GM12865 (cell line): Measurements from ENCODE around the gene CIDEA.

Source experiments
- DNase-seq: peaks from one replicate; pipeline ENCODE4 v3.0.0; 2010; ENCODE audit warnings: low read depth
- H3K4me3 ChIP-seq: 2 replicates; pipeline ENCODE4 v1.5.1; 2011; ENCODE audit warnings: mild to moderate bottlenecking, low read depth, low read length, control low read depth
- CTCF ChIP-seq: IDR thresholded peaks from 2 replicates; pipeline ENCODE4 v1.5.1; 2011; ENCODE audit warnings: low read length, control low read depth, low read depth, inconsistent platforms; ENCODE audit not compliant: insufficient read depth; ENCODE audit errors: missing control alignments

CIDEA gene

GRCh38 chr18:12299862-12300261 is 45.7 kb downstream of the CIDEA start:
- no peak overlapping the region for H3K4me3 ChIP-seq
- no peak for TF ChIP-seq CTCF
- DNase-seq, result no peak

- DNase-seq, result no peak
- no peak for TF ChIP-seq CTCF
These were observed 47.3 kb downstream of the CIDEA start for GRCh38 chr18:12301263-12302005.

GRCh38 chr18:12302391-12303147 is 48.4 kb downstream of the CIDEA start:
- DNase-seq, result no peak
- TF ChIP-seq CTCF, result no peak
- H3K4me3 ChIP-seq, result no peak overlapping the region

More at GRCh38 chr18:12301263-12302005, 47.3 kb downstream of the CIDEA start:
- no peak overlapping the region for H3K4me3 ChIP-seq

- TF ChIP-seq CTCF, result no peak
- H3K4me3 ChIP-seq, result no peak overlapping the region
- no peak for DNase-seq
These were observed 50.4 kb downstream of the CIDEA start for GRCh38 chr18:12304351-12305210.

- TF ChIP-seq CTCF, result no peak
- no peak for DNase-seq
- H3K4me3 ChIP-seq, result no peak overlapping the region
These were observed 51.0 kb downstream of the CIDEA start for GRCh38 chr18:12305211-12305610.

GRCh38 chr18:12305930-12306629 is 51.9 kb downstream of the CIDEA start:
- no peak overlapping the region for H3K4me3 ChIP-seq
- TF ChIP-seq CTCF, result no peak
- no peak for DNase-seq
